C4-2B (cell line): ENCODE measurements around the gene ADAM12.

Source experiments
- CTCF ChIP-seq: fragments of 450-650 bp; conservative IDR thresholded peaks from 2 replicates; pipeline ENCODE4 v1.5.1; 2017; ENCODE audit warnings: mild to moderate bottlenecking
- ZFX ChIP-seq: fragments of 450-650 bp; IDR thresholded peaks from 2 replicates; pipeline ENCODE4 v1.6.1; 2017

- TF ChIP-seq CTCF, result no peak
- no peak for TF ChIP-seq ZFX
Measured at GRCh38 chr10:126392068-126392467, 3.8 kb upstream of the ADAM12 start.
